22Rv1 (cell line): ENCODE measurements around the gene TGFBRAP1.
A peak's percentile ranks its signal among the peaks of the same experiment; 100 is the strongest.

Experiments used
- H3K27ac ChIP-seq: fragments of 450-650 bp; 2 replicates; pipeline ENCODE4 v1.5.1; 2017
- CTCF ChIP-seq: fragments of 450-650 bp; IDR thresholded peaks from 2 replicates; pipeline ENCODE4 v1.5.1; 2017; ENCODE audit warnings: mild to moderate bottlenecking
- ZFX ChIP-seq: fragments of 450-650 bp; IDR thresholded peaks from 2 replicates; pipeline ENCODE4 v1.6.1; 2017; ENCODE audit warnings: antibody characterized with exemption, borderline replicate concordance

TGFBRAP1 gene

DNA sequence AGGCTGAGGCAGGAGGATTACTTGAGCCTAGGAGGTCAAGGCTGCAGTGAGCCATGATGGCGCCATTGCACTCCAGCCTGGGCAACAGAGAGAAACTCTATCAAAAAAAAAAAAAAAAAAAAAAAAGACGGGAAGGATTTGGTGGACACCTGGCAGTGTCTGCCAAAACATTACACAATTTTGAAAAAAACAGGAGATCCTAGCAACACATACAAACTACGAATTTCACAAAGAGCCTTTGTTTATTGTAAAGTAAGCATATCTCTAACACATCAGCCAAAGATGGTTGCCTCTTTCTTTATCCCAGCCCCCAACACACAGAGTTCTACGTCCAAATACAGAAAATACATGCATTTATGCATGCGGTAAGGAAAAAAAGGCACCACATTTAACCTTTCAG is 80.4 kb downstream of the TGFBRAP1 start:
- peak overlapping the region; percentile 64 for H3K27ac ChIP-seq
- TF ChIP-seq CTCF = no peak
- TF ChIP-seq ZFX = no peak

DNA sequence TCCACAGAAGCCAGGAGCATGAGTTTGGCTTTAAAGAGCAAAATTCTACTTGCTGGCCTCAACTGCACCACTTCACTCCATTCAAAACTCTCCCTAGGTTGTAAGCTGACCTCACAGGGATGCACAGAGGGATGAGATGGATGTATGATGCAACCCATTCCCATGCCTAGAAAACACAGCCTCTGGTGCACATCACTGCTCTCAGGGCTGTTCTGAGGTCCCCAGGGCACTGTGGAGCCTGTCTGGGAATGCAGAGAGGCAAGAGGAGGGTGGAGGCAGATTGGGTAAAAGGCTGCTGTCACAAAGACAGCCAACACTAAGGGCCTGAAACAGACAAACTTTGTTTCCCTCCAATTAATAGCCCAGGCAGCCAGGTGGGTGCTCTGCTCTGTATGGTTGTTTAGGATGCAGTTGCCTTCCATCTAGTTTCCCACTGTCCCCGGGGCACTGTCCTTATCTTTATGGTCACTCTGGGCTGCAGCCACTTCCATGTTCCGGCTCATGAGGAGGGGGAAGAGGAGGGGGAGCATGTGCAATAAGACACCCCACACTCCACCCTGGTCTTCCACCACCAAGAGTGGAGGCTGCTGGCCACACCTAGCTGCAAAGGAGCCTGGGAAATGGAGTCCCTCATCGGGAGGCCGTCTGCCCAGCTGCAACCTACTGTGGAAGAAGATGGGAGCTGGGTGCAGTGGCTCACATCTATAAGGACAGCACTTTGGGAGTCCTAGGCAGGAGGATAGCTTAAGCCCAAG is 81.0 kb downstream of the TGFBRAP1 start:
- H3K27ac ChIP-seq = no peak overlapping the region
- TF ChIP-seq CTCF = no peak
- no peak for TF ChIP-seq ZFX

GRCh38 chr2:105244451-105244850 is 85.1 kb downstream of the TGFBRAP1 start:
- TF ChIP-seq ZFX = no peak
- no peak for TF ChIP-seq CTCF
- no peak overlapping the region for H3K27ac ChIP-seq

GRCh38 chr2:105243961-105244360 is 85.6 kb downstream of the TGFBRAP1 start:
- H3K27ac ChIP-seq = no peak overlapping the region
- TF ChIP-seq ZFX (no peak), CTCF (0 out of 2 replicates have a peak, but pooled peaks have one; percentile 16)

DNA sequence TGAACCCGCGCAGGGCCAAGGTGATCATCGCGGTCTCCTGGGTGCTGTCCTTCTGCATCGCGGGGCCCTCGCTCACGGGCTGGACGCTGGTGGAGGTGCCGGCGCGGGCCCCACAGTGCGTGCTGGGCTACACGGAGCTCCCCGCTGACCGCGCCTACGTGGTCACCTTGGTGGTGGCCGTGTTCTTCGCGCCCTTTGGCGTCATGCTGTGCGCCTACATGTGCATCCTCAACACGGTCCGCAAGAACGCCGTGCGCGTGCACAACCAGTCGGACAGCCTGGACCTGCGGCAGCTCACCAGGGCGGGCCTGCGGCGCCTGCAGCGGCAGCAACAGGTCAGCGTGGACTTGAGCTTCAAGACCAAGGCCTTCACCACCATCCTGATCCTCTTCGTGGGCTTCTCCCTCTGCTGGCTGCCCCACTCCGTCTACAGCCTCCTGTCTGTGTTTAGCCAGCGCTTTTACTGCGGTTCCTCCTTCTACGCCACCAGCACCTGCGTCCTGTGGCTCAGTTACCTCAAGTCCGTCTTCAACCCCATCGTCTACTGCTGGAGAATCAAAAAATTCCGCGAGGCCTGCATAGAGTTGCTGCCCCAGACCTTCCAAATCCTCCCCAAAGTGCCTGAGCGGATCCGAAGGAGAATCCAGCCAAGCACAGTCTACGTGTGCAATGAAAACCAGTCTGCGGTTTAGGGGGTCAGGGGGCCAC is 87.1 kb downstream of the TGFBRAP1 start:
- no peak for TF ChIP-seq CTCF
- TF ChIP-seq ZFX = no peak

DNA sequence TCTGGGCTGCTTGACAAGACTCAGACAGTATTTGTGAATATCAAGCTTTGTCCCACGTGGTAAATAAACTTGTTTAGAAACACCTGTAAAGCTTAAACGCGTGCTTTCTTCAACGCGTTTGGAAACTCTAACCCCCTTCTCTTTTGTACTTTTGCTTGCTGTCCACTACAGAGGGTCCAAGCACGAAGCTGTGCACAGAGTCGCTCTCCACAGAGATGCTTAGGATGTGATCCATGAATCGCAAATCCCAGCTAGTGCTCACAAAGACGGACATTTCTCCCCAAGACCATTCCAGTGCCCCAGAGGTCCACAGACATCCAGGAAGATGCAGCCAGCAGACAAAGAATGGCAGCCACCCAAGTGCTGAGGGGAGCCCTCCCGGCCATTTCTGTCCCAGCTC is 88.1 kb downstream of the TGFBRAP1 start, which contains the start of gene GPR45:
GPR45 (plus strand) TSS at position 301 of the 400 bp plus-strand sequence. CDS start 116 bp downstream, outside the sequence.
- no peak within 1 kb of the TSS for H3K27ac ChIP-seq
- no peak for TF ChIP-seq CTCF
- TF ChIP-seq ZFX = no peak

More for the DNA sequence above, 87.1 kb downstream of the TGFBRAP1 start:
- H3K27ac ChIP-seq = no peak overlapping the region

GRCh38 chr2:105239924-105240323 is 89.6 kb downstream of the TGFBRAP1 start:
- TF ChIP-seq CTCF (no peak), ZFX (no peak)
- no peak overlapping the region for H3K27ac ChIP-seq
